Heart right ventricle (tissue), 16 donors: ENCODE measurements around the gene STAT4. TPM values are rescaled to one million over a fixed set of nuclear protein-coding genes. Genes with fewer than 3 reads are reported as not detected.

ENCODE experiments used
- ATAC-seq, 8 donors: fragments of 200-7000 bp; cut with Tn5 transposase; one replicate each; pipeline ENCODE4 v1.9.1; 2020; ENCODE audit warnings: mild to moderate bottlenecking in 8 of 8, moderate library complexity in 8 of 8, moderate number of reproducible peaks in 1 of 8
- DNase-seq, 2 donors: peaks; one replicate each; pipeline ENCODE4 v3.0.0-alpha.2; 2020
- H3K27ac ChIP-seq, 10 donors: fragments of 200-600 bp; sonication (generic) in 2 of 10; one replicate each; pipeline versions ENCODE4 v1.5.0 to v1.8.0; 2020 to 2022; ENCODE audit warnings: mild to moderate bottlenecking in 3 of 10
- H3K27me3 ChIP-seq, 7 donors: fragments of 200-600 bp; one replicate each; pipeline ENCODE4 v1.8.0; 2021 to 2022; ENCODE audit warnings: mild to moderate bottlenecking in 2 of 7
- H3K36me3 ChIP-seq, 9 donors: fragments of 200-600 bp; sonication (generic) in 1 of 9; one replicate each; pipeline versions ENCODE4 v1.5.0 to v1.8.0; 2020 to 2022; ENCODE audit warnings: mild to moderate bottlenecking in 2 of 9
- H3K4me1 ChIP-seq, 9 donors: fragments of 200-600 bp; sonication (generic) in 1 of 9; one replicate each; pipeline versions ENCODE4 v1.5.0 to v1.8.0; 2020 to 2022; ENCODE audit warnings: mild to moderate bottlenecking in 4 of 9
- H3K4me3 ChIP-seq, 10 donors: fragments of 200-600 bp; sonication (generic) in 2 of 10; one replicate each; pipeline versions ENCODE4 v1.5.0 to v1.8.0; 2020 to 2022; ENCODE audit warnings: mild to moderate bottlenecking in 7 of 10, moderate library complexity in 2 of 10
- H3K9me3 ChIP-seq, 11 donors: fragments of 200-600 bp in 10 of 11; sonication (generic) in 2 of 11; one replicate each; pipeline versions ENCODE4 v1.5.0 to v1.8.0; 2013 to 2022; ENCODE audit warnings: mild to moderate bottlenecking in 2 of 11, control low read depth in 1 of 11, moderate library complexity in 1 of 11
- WGBS, 2 donors: extraction: QIAGEN DNeasy Blood & Tissue Kit; methylation state at CpG; one replicate each; pipeline ENCODE4 v1.1.7; 2013; ENCODE audit warnings: inconsistent platforms in 1 of 2; 5-methylcytosine and 5-hydroxymethylcytosine counted together
- intact Hi-C, 10 donors: fragments of 100-400 bp; cut with DNase I; formaldehyde crosslinking; loops; one replicate each; pipeline versions ENCODE4 v1.11.1 to v1.14.2; 2022
- polyA plus RNA-seq, 2 donors: library from polyadenylated mRNA; stranded (reverse); fragments of 200-250 nt; gene quantifications; one replicate each; pipeline ENCODE4 v1.2.3, GENCODE V29; 2013
- total RNA-seq, 10 donors: library from RNA; stranded (reverse); fragmentation: NEBNext Ultra II Directional in 3 of 10; extraction: Animal tissue kit (Norgen Biotek cat#: 25700) in 3 of 10; gene quantifications; one replicate each; pipeline versions ENCODE4 v1.2.1 to v1.2.4, GENCODE V29; 2021 to 2023
- TF ChIP-seq, protein P1 (sequence below), 9 donors: fragments of 200-600 bp; sonication (generic) in 2 of 9; IDR thresholded peaks; one replicate each; pipeline versions ENCODE4 v1.5.0 to v1.8.0; 2021 to 2022; ENCODE audit warnings: antibody characterized with exemption in 9 of 9, mild to moderate bottlenecking in 5 of 9, moderate library complexity in 1 of 9
- donor health status: Arrhythmogenic right ventricular cardiomyopathy.
- donor health status: ischemic (EF 13 %, LVEDD 7.1; RV severe dilation, severe dysfunction).
- donor health status: healthy with polysubstance abuse.
- donor health status: DM: no; HTN: yes; CAD: no.
- donor health status: DM: no; HTN: no; CAD: no.
- donor health status: ischemic (EF 25% LVEDD 6.9; RV normal size, moderate dysfunction).
- donor health status: ischemic (EF 25% LVEDD 5.7; RV mildly dilated, moderate dysfunction).
- donor health status: healthy.
- donor health status: DM: yes; HTN: yes; CAD: no.
- donor health status: Ischemic cardiomyopathy.
- donor health status: ischemic (EF 35%, LVEDD 5.7; RV mildly dilated, moderate dysfunction).
- donor health status: nonischemic (EF 11% LVEDD 7.7; RV severe dilation, severe dysfunction).
- donor health status: DM: yes; HTN: yes; CAD: no.
- donor health status: PGD.
- donor health status: ischemic (EF 29% LVEDD 5.4; RV normal size, mild dysfunction).
- donor health status: nonischemic (EF 23%, LVEDD 6.1; RV moderate dilation, normal function).

Gene STAT4
- total and polyA plus RNA-seq, 12 donors, result 0.52 to 9.4 (median 2.2) TPM

DNA sequence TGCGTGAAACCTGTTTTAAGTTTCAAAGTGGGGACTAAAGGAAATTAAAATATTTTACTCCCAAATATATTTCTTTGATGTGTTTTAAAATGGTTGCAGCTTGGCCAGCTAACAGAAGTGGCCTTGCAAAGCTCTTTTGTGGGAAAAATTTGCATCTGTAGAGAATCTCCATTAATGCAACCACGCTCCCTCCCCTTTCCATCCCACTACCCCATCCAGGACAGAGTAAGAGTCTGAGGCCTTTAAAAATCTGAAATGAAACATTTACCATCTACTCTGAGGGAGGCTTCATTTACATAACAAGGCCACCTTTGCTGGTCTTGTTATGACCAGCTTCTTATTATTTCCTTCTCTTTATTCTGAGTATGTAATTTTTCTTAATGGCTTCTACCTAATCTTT is 63.5 kb downstream of the STAT4 start:
- Histone ChIP-seq H3K36me3 (no peaks in the 10 kb centered on the region), H3K27me3 (no peaks in the 10 kb centered on the region), H3K27ac (no peak overlapping the region), H3K9me3 (peaks cover 0 to 7% (median 0%) of the 10 kb centered on the region in 11 donors), H3K4me1 (no peaks in the 10 kb centered on the region), H3K4me3 (no peak overlapping the region)
- intact Hi-C loops, result no loop called here
- 94 to 99% methylated on average over 2 of the region's 2 CpGs for WGBS, 2 donors
- TF ChIP-seq, protein P1, sequence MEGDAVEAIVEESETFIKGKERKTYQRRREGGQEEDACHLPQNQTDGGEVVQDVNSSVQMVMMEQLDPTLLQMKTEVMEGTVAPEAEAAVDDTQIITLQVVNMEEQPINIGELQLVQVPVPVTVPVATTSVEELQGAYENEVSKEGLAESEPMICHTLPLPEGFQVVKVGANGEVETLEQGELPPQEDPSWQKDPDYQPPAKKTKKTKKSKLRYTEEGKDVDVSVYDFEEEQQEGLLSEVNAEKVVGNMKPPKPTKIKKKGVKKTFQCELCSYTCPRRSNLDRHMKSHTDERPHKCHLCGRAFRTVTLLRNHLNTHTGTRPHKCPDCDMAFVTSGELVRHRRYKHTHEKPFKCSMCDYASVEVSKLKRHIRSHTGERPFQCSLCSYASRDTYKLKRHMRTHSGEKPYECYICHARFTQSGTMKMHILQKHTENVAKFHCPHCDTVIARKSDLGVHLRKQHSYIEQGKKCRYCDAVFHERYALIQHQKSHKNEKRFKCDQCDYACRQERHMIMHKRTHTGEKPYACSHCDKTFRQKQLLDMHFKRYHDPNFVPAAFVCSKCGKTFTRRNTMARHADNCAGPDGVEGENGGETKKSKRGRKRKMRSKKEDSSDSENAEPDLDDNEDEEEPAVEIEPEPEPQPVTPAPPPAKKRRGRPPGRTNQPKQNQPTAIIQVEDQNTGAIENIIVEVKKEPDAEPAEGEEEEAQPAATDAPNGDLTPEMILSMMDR (IDR thresholded peaks at IDR 0.05), result no peak
- DNase-seq (no peak), ATAC-seq (no peak)

DNA sequence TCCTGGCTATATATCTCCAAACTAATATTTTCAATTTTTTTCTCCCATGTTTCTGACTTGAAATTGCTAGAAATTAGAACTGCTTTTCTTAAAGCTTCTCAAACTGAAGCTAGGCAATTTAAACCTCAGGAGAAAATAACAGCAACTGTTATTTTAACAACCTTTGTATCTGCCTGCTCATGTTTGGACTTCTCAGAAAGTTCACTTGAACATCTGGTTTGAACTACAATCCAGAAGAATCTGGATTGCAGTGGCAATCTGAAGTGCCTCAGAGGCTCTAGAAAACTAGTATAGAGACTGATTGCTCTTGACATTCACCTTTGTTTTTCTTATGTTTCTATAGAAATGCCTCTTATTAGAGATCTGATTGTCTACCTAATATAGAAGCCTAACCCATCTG is 64.1 kb downstream of the STAT4 start:
- DNase-seq, result no peak
- Histone ChIP-seq H3K27me3 (no peaks in the 10 kb centered on the region), H3K27ac (no peak overlapping the region), H3K36me3 (no peaks in the 10 kb centered on the region), H3K9me3 (peaks cover 0 to 7% (median 0%) of the 10 kb centered on the region in 11 donors), H3K4me1 (no peaks in the 10 kb centered on the region), H3K4me3 (no peak overlapping the region)
- intact Hi-C loops, result no loop called here
- ATAC-seq, result no peak
- TF ChIP-seq, protein P1 (IDR thresholded peaks at IDR 0.05), result no peak

DNA sequence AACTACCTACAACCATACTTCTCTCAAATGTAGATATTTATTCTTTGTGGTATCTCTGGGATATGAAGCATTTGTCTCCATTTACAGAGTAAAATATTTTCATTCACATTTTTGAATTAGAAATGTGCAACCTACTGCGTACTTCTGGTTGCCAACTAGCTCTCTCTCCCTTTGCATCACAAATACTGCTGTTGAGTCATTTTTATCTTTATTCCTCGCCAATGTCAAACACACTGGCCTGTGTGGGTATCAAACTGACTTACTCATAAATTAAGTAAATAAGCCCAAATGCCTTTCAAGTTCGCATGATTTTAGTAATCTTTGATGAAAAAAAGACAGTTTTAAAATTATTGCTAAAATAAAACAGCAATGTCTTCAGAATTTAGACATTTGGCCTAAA is 67.3 kb downstream of the STAT4 start:
- Histone ChIP-seq H3K27me3 (no peaks in the 10 kb centered on the region), H3K36me3 (no peaks in the 10 kb centered on the region), H3K4me1 (no peaks in the 10 kb centered on the region), H3K9me3 (peaks cover 0 to 9% (median 0%) of the 10 kb centered on the region in 11 donors), H3K4me3 (no peak overlapping the region), H3K27ac (no peak overlapping the region)
- intact Hi-C loops, result no loop called here
- WGBS, 2 donors, result 95 to 97% methylated on average over 3 of the region's 3 CpGs
- ATAC-seq, result no peak
- TF ChIP-seq, protein P1 (IDR thresholded peaks at IDR 0.05), result no peak
- no peak for DNase-seq

DNA sequence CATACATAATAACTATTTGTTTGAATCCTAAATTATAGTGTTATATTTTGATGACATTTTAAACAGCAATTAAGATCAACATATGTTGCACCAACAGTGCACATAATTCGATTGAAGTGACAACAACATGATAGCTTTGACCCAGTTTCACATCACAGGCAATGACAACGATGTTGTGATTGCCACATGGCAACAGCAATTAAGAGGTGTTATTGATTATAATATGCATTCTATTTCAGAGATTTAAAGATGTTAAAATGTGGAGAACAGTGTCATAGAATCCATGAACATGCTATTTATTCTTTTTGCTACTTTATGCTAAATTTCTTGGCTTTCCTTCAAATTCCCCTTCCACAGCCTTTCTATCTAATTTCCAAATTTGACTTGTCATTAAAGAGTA is 68.5 kb downstream of the STAT4 start:
- H3K27me3 ChIP-seq, result no peaks in the 10 kb centered on the region
- peaks cover 0 to 9% (median 0%) of the 10 kb centered on the region in 11 donors for H3K9me3 ChIP-seq
- 79 to 91% methylated on average over 2 of the region's 2 CpGs for WGBS, 2 donors
- intact Hi-C loops, result no loop called here
- H3K27ac ChIP-seq, result no peak overlapping the region
- DNase-seq (no peak), ATAC-seq (no peak)
- H3K36me3 ChIP-seq, result no peaks in the 10 kb centered on the region
- TF ChIP-seq, protein P1 (IDR thresholded peaks at IDR 0.05), result no peak
- no peaks in the 10 kb centered on the region for H3K4me1 ChIP-seq
- no peak overlapping the region for H3K4me3 ChIP-seq
